ACC112 (cell line): Measurements from ENCODE around the gene SDK2.

Experiments
- H2AFZ ChIP-seq: fragments of 200-600 bp; sonication (generic); one replicate; pipeline ENCODE4 v1.6.0; 2017; ENCODE audit warnings: antibody characterized with exemption, low read length; ENCODE audit not compliant: unreplicated experiment
- H3K27ac ChIP-seq: fragments of 200-600 bp; sonication (generic); 2 replicates; pipeline ENCODE4 v1.5.1; 2014; ENCODE audit warnings: low read depth, mild to moderate bottlenecking, antibody characterized with exemption, low read length, moderate library complexity
- H3K27me3 ChIP-seq: fragments of 200-600 bp; sonication (generic); 2 replicates; pipeline ENCODE4 v1.6.1; 2014; ENCODE audit warnings: mild to moderate bottlenecking, antibody characterized with exemption, low read length, moderate library complexity, mixed read lengths; ENCODE audit not compliant: insufficient read depth
- H3K36me3 ChIP-seq: fragments of 200-600 bp; sonication (generic); 2 replicates; pipeline ENCODE4 v1.6.1; 2016; ENCODE audit warnings: mild to moderate bottlenecking, antibody characterized with exemption, low read length, moderate library complexity, mixed read lengths; ENCODE audit not compliant: insufficient read depth
- H3K4me1 ChIP-seq: fragments of 200-600 bp; sonication (generic); one replicate; pipeline ENCODE4 v1.6.1; 2016; ENCODE audit warnings: low read length, mixed read lengths; ENCODE audit not compliant: insufficient read depth, unreplicated experiment, control insufficient read depth
- H3K4me3 ChIP-seq: fragments of 200-600 bp; sonication (generic); 2 replicates; pipeline ENCODE4 v1.5.1; 2014; ENCODE audit warnings: mild to moderate bottlenecking, low read depth, low read length
- H3K79me2 ChIP-seq: fragments of 200-600 bp; sonication (generic); one replicate; pipeline ENCODE4 v1.6.0; 2016; ENCODE audit warnings: low read length; ENCODE audit not compliant: control insufficient read depth, unreplicated experiment, insufficient read depth

SDK2 gene

DNA sequence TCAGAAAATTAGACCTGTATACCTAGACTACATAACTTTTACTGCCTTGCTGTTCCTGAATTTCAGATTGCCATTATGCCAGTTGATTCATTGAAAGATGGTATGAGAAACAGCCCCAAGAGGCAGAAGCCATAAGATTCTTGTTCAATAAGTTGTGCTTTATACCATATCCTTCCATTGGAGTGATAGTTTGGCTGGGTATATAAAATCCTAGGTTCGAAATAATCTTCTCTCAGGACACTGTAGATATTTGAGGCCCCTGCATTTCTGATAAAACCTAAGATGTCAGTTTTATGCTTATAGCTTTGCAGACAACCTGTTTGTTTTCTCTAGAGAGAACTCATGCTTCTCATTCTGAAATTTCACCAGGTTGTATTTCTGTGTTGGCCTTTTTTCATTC, 9.6 kb upstream of the SDK2 start:
- Histone ChIP-seq H3K36me3 (no peaks in the 10 kb centered on the region), H3K4me3 (no peak overlapping the region), H3K27ac (no peak overlapping the region), H3K4me1 (no peaks in the 10 kb centered on the region), H3K79me2 (no peaks in the 10 kb centered on the region), H2AFZ (no peak overlapping the region), H3K27me3 (no peaks in the 10 kb centered on the region)

DNA sequence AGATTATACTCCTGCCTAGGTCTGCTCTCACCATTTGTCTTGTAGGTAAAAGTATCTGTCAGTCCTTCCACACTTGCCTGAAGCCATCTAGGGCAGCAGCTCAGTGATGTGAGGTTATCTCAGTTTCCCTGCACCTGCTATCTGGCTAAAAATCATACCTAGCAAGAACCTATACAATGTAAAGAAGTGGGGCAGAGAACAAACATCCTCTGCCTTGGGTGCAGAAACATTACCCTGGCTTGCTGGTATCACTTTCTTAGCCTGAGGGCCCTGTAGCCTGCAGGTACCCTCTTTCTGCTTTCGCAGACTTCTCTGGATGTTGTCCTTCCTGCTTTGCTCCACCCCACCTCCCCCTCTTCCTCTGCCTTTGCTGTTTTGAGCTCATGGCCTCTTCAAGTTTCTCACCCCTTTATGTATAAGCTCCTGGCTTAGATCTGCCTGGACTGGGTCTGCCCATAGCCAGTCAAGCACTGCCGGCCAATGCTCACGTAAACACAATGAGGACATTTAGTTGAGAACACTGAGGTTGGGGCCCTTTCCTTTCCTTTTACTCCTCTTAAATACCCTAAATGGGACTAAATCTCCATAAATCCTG, 8.7 kb upstream of the SDK2 start:
- Histone ChIP-seq H3K36me3 (no peaks in the 10 kb centered on the region), H3K27me3 (0 out of 2 replicates have a peak, but pooled peaks cover under 1% of the 10 kb centered on the region), H3K79me2 (no peaks in the 10 kb centered on the region), H3K27ac (no peak overlapping the region), H3K4me3 (no peak overlapping the region), H2AFZ (no peak overlapping the region), H3K4me1 (no peaks in the 10 kb centered on the region)

DNA sequence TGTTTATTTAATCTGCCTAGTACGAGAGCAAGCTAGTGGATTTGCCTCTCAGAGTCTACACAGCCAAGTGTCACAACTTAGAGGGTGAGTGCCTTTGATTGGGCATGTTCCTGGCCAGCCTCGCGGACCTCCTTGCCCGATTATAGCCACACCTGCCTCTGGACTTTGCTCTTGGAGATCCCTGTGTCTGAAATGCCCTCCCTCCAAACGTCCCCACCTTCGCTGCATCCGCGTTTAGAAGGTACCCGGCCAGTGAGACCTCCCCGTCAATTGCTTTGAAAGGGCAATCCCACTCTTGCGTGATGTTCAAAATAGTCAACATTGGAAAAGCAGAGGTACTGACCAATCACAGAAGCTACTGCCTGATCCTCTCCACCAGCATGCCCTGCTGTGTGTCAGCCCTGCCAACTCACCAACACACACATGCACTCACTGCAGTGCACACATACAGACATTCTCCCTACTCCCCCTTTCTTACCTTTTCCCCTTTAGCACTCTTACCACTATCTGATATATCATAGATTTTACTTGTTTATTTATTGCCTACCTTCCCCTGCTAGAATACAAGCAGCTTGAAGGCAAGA, 6.5 kb upstream of the SDK2 start:
- no peak overlapping the region for H3K4me3 ChIP-seq
- no peaks in the 10 kb centered on the region for H3K4me1 ChIP-seq

DNA sequence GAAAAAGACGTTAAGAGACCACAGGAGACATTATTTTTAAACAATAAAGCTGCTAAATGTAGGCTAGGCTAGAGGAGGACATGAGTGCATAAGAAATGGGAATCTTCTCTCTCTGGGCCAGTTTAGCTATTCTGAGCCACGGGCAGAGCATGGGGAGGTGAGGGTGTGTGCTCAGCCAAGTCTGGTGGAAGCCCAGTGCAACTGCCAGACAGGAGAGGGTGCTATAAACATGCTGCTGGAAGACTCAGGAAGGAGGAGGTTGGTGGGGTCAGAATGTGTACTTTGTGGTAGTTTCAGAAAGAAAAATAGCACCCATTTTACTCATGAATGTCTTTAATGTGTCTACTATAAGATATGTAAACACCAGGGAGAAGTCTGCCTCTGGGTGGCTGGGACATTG, 5.9 kb upstream of the SDK2 start:
- no peak overlapping the region for H2AFZ ChIP-seq
- peaks cover 28% of the 10 kb centered on the region for H3K27me3 ChIP-seq
- H3K4me1 ChIP-seq = no peaks in the 10 kb centered on the region

More for the DNA sequence above, 6.5 kb upstream of the SDK2 start:
- Histone ChIP-seq H3K27me3 (peaks cover 22% of the 10 kb centered on the region), H3K27ac (no peak overlapping the region), H3K79me2 (no peaks in the 10 kb centered on the region), H2AFZ (no peak overlapping the region), H3K36me3 (no peaks in the 10 kb centered on the region)

DNA sequence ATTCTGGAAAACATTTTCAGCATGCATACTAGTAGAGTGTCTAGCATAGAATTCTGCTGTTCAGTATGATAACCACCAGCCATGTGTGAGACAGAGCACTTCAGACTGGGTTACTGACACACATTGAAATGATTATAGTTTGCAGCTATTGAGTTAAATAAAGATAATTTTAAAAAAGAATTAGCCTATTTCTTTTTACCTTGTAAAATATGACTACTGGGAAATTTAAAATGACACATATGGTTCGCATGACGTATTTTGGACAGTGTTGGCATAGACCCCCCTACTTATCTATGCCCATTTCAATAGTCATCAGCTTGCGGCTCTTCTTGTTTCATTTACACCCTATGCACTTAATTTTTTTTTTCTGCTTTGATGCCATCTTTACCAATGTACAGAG, 4.7 kb upstream of the SDK2 start:
- H3K4me1 ChIP-seq = no peaks in the 10 kb centered on the region
- peaks cover 35% of the 10 kb centered on the region for H3K27me3 ChIP-seq

More for the DNA sequence above, 5.9 kb upstream of the SDK2 start:
- H3K36me3 ChIP-seq = no peaks in the 10 kb centered on the region
- H3K79me2 ChIP-seq = no peaks in the 10 kb centered on the region
- no peak overlapping the region for H3K4me3 ChIP-seq
- no peak overlapping the region for H3K27ac ChIP-seq

DNA sequence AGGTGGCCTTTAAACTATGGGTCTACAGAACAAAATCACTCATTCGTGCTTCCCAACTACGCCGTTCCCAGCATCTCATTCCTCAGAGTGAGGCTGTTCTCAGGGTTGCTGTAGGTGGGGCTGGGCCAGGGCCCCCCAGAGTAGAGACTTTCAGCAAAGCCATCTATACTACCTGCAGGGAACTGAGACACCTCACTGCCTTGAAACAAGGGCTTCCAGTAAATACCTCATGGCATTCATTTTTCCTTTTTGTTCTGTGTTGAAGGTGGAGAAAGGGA, 4.2 kb upstream of the SDK2 start:
- H3K79me2 ChIP-seq = no peaks in the 10 kb centered on the region
- H3K4me1 ChIP-seq = no peaks in the 10 kb centered on the region
- no peak overlapping the region for H3K27ac ChIP-seq
- no peaks in the 10 kb centered on the region for H3K36me3 ChIP-seq
- no peak overlapping the region for H3K4me3 ChIP-seq
- peaks cover 40% of the 10 kb centered on the region for H3K27me3 ChIP-seq
- no peak overlapping the region for H2AFZ ChIP-seq

More for the DNA sequence above, 4.7 kb upstream of the SDK2 start:
- H2AFZ ChIP-seq = no peak overlapping the region
- H3K79me2 ChIP-seq = no peaks in the 10 kb centered on the region
- no peak overlapping the region for H3K27ac ChIP-seq
- no peak overlapping the region for H3K4me3 ChIP-seq
- no peaks in the 10 kb centered on the region for H3K36me3 ChIP-seq

DNA sequence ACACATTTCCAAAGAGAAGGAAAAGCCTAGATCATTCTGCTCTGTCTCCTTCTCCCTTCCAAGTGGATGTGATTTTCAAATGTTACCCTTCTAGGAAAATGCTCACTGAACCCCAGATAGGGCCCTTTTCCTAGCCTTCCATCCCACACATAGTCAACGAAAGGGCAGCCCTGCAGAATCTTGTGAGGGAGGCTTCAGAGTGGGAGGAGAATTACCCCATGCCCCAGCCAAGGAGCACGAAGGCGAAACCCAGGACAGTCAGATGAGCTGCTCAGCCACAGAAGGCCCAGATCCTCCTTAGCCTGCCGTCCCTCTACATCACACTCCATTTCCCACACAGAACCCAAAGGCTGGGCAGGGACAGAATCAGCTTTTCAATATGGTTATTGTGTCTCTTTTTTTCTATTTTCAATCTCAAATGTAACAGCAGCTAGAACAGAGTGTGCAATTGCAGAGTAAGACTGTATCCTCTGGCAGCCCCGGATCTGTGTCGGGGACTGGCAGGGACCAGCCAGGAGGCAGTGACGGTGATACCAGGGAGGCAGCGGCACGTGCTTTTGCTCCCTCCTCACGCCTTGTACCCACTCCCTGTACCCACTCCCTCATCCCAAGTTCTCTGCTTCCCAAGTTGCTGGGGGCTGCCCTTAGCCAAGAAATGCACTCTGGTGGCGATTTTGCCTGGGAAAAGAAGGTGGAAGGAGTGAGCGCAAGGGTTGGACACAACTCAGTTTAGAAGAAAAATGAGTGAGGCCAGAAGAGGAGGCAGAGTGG, 3.7 kb upstream of the SDK2 start:
- Histone ChIP-seq H2AFZ (no peak overlapping the region), H3K36me3 (no peaks in the 10 kb centered on the region), H3K27me3 (peaks cover 45% of the 10 kb centered on the region), H3K27ac (no peak overlapping the region), H3K4me1 (no peaks in the 10 kb centered on the region), H3K79me2 (no peaks in the 10 kb centered on the region), H3K4me3 (no peak overlapping the region)

DNA sequence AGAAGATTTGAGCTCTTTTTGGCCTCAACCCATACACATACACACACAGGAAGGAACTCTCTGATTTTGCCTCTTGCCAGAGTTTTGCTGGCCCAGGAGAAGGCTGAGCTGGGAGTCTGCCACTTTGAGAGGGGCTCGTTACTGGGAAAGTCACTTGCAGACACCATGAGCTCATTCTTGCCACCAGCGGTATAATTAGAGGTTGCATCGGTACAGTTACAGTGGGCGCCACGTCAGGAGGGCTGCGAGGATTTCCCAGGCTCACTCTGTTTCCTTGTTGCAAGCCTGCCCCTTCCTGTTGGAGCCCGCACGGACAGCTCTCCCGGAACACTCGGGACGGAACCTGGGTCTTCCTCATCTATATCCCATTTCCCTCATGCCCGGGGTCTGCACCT, 3.1 kb upstream of the SDK2 start:
- Histone ChIP-seq H3K27ac (no peak overlapping the region), H3K4me3 (no peak overlapping the region), H3K36me3 (no peaks in the 10 kb centered on the region), H3K79me2 (no peaks in the 10 kb centered on the region), H3K27me3 (peaks cover 52% of the 10 kb centered on the region), H3K4me1 (no peaks in the 10 kb centered on the region), H2AFZ (no peak overlapping the region)

DNA sequence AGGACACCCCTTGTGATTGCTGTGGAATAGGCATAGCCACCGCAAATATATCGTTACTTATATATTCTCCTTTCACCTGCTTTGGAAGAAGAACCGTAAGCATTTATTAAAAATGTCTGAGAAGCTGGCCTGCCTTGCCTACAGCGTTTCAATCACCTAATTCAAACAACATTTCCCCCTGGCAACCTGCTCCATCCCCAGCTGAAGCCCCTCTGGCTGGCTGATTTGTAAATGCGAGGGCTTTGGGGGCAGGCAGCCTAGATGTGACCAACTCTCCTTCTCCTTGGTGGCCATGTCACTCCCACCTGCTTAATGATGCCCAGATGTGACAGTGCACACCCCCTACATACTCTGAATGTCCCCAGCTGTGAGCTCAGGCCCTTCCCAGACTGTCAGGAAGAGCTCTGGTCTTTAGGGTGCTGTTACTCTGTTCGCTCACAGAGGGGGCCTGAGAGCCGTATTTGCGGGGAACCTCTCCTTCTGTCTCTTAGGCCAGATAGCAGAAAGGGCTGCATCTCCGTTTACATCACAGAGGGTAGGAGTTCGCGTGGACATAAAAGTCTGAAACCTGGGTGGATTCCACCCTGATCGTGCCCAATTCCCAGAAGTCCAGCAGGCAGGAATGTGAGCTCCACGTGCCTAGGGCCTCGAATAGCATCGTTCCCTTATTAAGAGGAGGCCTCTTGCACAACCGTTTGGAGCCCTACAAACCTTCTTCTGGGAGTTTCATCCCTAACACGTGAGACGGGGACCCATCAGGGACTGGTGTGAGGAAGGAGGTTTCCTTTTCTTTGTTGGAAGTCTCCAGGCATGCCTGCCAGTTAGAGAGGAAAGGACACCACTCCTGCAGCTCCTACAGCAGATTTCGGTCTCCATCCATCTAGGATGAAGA, 2.4 kb upstream of the SDK2 start:
- no peak overlapping the region for H3K27ac ChIP-seq
- no peaks in the 10 kb centered on the region for H3K4me1 ChIP-seq
- peaks cover 57% of the 10 kb centered on the region for H3K27me3 ChIP-seq
- H3K36me3 ChIP-seq = no peaks in the 10 kb centered on the region
- no peaks in the 10 kb centered on the region for H3K79me2 ChIP-seq
- no peak overlapping the region for H3K4me3 ChIP-seq
- H2AFZ ChIP-seq = no peak overlapping the region

DNA sequence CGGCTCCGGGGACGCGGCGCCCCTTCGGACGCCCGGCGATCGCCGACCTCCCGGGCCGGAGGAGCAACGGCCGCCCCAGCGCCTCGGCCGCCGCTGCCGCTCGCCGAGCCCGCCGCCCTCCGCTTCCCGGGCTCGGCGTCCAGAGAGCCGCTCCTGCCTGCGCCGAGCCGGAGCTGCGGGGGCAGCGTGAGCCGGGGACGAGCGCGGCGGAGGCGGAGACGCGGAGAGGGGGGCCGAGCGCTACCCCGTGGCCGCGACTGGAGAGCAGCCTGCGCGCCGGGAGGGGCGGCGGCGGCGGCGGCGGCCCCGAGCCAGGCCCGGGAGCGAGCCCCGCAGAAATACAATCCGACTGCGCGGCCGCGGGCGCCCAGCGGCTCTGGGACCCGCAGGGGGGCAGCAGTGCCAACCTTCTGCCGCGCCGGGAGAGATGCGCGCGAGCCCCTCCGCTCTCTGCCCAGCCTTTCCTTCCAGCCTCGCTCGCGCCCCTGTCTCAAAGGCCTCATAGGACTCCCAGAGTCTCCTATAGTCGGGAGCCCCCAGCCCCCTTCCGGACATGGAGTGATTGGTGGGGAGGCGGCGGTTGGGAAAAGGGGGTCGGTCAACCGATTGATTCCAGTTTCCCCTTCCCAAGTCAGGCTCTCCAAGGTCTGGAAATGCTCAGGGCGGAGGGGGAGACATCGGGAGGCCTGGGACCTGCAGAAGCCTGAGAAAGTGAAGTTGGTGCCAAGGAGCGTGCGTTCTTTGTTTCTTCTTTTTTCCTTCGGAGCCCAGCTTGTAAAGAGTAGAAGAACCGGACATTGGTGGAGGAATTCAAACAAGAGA, 1.0 kb upstream of the SDK2 start:
- Histone ChIP-seq H3K4me1 (no peaks in the 10 kb centered on the region), H2AFZ (no peak overlapping the region), H3K27ac (no peak overlapping the region), H3K36me3 (no peaks in the 10 kb centered on the region), H3K27me3 (peaks cover 65% of the 10 kb centered on the region), H3K79me2 (no peaks in the 10 kb centered on the region), H3K4me3 (no peak overlapping the region)
